ENCODE results near the gene FSTL4. TPM values are rescaled to one million over a fixed set of nuclear protein-coding genes. Genes with fewer than 3 reads are reported as not detected.

FSTL4 gene
- polyA plus RNA-seq, 1 donor from 2014 or later, result 0.57 TPM

DNA sequence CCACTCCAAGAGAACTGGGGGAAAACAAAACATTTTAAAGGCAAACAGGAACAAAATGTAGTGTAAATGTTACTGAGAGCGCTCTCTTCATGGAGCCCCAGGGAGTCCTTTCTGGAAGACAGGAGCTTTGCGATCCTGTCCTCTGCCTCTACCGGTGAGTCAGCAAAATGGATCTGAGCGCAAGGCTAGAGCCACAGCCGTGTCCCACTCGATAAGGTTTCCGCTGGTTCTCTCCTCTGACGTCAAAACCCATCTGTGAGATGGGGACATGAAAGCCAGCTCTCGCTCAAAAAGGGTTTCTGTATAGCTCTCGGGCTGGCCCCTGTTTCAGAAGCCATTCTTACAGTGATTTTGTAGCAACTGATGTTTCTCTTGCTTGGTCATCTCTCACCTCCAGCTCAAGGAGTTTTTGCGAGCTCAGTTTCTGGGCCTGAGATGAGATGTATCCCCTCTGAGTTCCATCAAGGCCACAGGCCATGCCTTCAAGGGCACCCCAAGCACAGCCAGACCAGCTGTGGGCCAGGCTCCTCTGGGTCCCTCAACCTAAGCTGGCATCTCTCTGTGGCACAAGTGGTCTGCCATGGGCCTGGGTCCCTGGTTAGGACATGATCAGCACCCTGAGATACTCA lies 101.6 kb downstream of the FSTL4 start:
- Histone ChIP-seq H3K4me2 (ENCODE audit: low read length) (no peak overlapping the region), H3K9me2 (ENCODE audit: insufficient read depth, low read length) (no peaks in the 10 kb centered on the region), H2AFZ (ENCODE audit: low read depth, low read length) (no peak overlapping the region), H3K27me3 (ENCODE audit: insufficient read depth, low read depth, low read length) (no peaks in the 10 kb centered on the region), H3K79me2 (replicated peaks; ENCODE audit: insufficient read depth, low read length) (no peaks in the 10 kb centered on the region), H3K9ac (ENCODE audit: low read length) (no peak overlapping the region), H3F3A (ENCODE audit: insufficient read depth, low read length, poor library complexity, severe bottlenecking) (peaks cover 4% of the 10 kb centered on the region), H3K4me3 (ENCODE audit: low read length) (no peak overlapping the region), H3K27ac (ENCODE audit: low read length) (no peak overlapping the region), H3K36me3 (ENCODE audit: insufficient read depth, low read length) (no peaks in the 10 kb centered on the region), H4K20me1 (ENCODE audit: insufficient read depth) (no peaks in the 10 kb centered on the region), H3K9me3 (ENCODE audit: low read length) (no peaks in the 10 kb centered on the region)
- TF ChIP-seq EZH2 (IDR thresholded peaks at IDR 0.05; ENCODE audit: borderline replicate concordance, insufficient read depth, low read length, poor library complexity, severe bottlenecking) (no peak), SMC3 (conservative IDR thresholded peaks at IDR 0.05; ENCODE audit: poor library complexity) (no peak), MXI1 (conservative IDR thresholded peaks at IDR 0.05; ENCODE audit: poor library complexity, severe bottlenecking) (no peak), POLR2AphosphoS5 (IDR thresholded peaks at IDR 0.05) (no peak), EP300 (conservative IDR thresholded peaks at IDR 0.05; ENCODE audit: poor library complexity, severe bottlenecking) (no peak), REST (IDR thresholded peaks at IDR 0.05; ENCODE audit: borderline replicate concordance) (no peak), TAF1 (IDR thresholded peaks at IDR 0.05; ENCODE audit: low read depth) (no peak), RAD21 (conservative IDR thresholded peaks at IDR 0.05) (no peak)
- TF ChIP-seq, protein P1, sequence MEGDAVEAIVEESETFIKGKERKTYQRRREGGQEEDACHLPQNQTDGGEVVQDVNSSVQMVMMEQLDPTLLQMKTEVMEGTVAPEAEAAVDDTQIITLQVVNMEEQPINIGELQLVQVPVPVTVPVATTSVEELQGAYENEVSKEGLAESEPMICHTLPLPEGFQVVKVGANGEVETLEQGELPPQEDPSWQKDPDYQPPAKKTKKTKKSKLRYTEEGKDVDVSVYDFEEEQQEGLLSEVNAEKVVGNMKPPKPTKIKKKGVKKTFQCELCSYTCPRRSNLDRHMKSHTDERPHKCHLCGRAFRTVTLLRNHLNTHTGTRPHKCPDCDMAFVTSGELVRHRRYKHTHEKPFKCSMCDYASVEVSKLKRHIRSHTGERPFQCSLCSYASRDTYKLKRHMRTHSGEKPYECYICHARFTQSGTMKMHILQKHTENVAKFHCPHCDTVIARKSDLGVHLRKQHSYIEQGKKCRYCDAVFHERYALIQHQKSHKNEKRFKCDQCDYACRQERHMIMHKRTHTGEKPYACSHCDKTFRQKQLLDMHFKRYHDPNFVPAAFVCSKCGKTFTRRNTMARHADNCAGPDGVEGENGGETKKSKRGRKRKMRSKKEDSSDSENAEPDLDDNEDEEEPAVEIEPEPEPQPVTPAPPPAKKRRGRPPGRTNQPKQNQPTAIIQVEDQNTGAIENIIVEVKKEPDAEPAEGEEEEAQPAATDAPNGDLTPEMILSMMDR (IDR thresholded peaks at IDR 0.05; ENCODE audit: poor library complexity, severe bottlenecking), result no peak

DNA sequence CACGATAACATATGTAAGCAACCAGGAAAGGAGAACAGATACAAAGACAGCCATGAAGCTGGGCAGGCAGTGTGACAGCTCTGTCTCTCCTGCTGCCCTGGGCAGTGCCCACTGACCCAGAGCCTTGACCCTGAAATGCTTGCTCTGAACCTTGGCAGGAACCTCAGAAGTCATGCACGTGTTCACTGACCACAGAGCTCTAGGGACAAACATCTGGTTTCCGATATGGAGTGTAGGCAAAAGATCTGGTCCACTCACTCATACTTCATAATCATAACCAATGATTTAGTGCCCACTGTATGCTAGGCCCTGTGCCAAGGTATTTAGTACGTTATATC lies 102.6 kb downstream of the FSTL4 start:
- peaks cover 4% of the 10 kb centered on the region for H3F3A ChIP-seq (ENCODE audit: insufficient read depth, low read length, poor library complexity, severe bottlenecking)
- TF ChIP-seq EZH2 (IDR thresholded peaks at IDR 0.05; ENCODE audit: borderline replicate concordance, insufficient read depth, low read length, poor library complexity, severe bottlenecking), result no peak
- TF ChIP-seq SMC3 (conservative IDR thresholded peaks at IDR 0.05; ENCODE audit: poor library complexity), result no peak
- TF ChIP-seq RAD21 (conservative IDR thresholded peaks at IDR 0.05), result no peak
- TF ChIP-seq TAF1 (IDR thresholded peaks at IDR 0.05; ENCODE audit: low read depth), result no peak
- TF ChIP-seq EP300 (conservative IDR thresholded peaks at IDR 0.05; ENCODE audit: poor library complexity, severe bottlenecking), result no peak
- TF ChIP-seq REST (IDR thresholded peaks at IDR 0.05; ENCODE audit: borderline replicate concordance), result no peak
- no peak for TF ChIP-seq POLR2AphosphoS5 (IDR thresholded peaks at IDR 0.05)
- no peak for TF ChIP-seq MXI1 (conservative IDR thresholded peaks at IDR 0.05; ENCODE audit: poor library complexity, severe bottlenecking)
- TF ChIP-seq, protein P1 (IDR thresholded peaks at IDR 0.05; ENCODE audit: poor library complexity, severe bottlenecking), result no peak
- H4K20me1 ChIP-seq (ENCODE audit: insufficient read depth), result no peaks in the 10 kb centered on the region
- H3K4me3 ChIP-seq (ENCODE audit: low read length), result no peak overlapping the region
- no peaks in the 10 kb centered on the region for H3K9me2 ChIP-seq (ENCODE audit: insufficient read depth, low read length)
- no peaks in the 10 kb centered on the region for H3K79me2 ChIP-seq (replicated peaks; ENCODE audit: insufficient read depth, low read length)
- no peak overlapping the region for H3K4me2 ChIP-seq (ENCODE audit: low read length)
- H3K9me3 ChIP-seq (ENCODE audit: low read length), result no peaks in the 10 kb centered on the region
- H2AFZ ChIP-seq (ENCODE audit: low read depth, low read length), result no peak overlapping the region
- no peaks in the 10 kb centered on the region for H3K36me3 ChIP-seq (ENCODE audit: insufficient read depth, low read length)
- no peaks in the 10 kb centered on the region for H3K27me3 ChIP-seq (ENCODE audit: insufficient read depth, low read depth, low read length)
- no peak overlapping the region for H3K9ac ChIP-seq (ENCODE audit: low read length)
- peak overlapping the region; percentile 38 for H3K27ac ChIP-seq (ENCODE audit: low read length)

All from neural cell (in vitro differentiated cells).